Endothelial cell of umbilical vein (primary cell): Measurements from ENCODE around the gene MRPL50. TPM values are rescaled to one million over a fixed set of nuclear protein-coding genes. Genes with fewer than 3 reads are reported as not detected.

Experiments
- BruUV-seq: library from RNA; stranded (reverse); fragments of 400-500 nt; replicated peaks from 2 replicates; lab custom pipeline; 2021; lab: Mats Ljungman, UMichigan
- CTCF ChIA-PET: fragments of 300-600, 350-600 bp; sonication (Branson Sonifier 250); formaldehyde crosslinking; loops from one replicate; lab custom pipeline; 2021; ENCODE audit warnings: antibody characterized with exemption, inconsistent platforms; lab: Charles Lee
- POLR2A ChIA-PET: fragments of 300-600, 350-600 bp; sonication (Branson Sonifier 250); formaldehyde crosslinking; loops from one replicate; lab custom pipeline; 2021; ENCODE audit warnings: antibody characterized with exemption, inconsistent platforms; lab: Charles Lee
- DNase-seq: peaks from one replicate; pipeline ENCODE4 v3.0.0-alpha.2; 2011; ENCODE audit warnings: low read depth, low spot score
- FAIRE-seq: peaks from 2 replicates; lab custom pipeline; 2011; peaks lifted over from hg19 to GRCh38; lab: Jason Lieb, UNC
- H2AFZ ChIP-seq: 2 replicates; pipeline ENCODE4 v1.6.0; 2012; ENCODE audit warnings: low read depth, low read length, control low read depth, inconsistent platforms
- H3K27ac ChIP-seq: 2 replicates; pipeline ENCODE4 v1.5.1; 2011; ENCODE audit warnings: low read depth, mild to moderate bottlenecking, control low read depth, low read length, moderate library complexity; ENCODE audit not compliant: insufficient read depth
- H3K27me3 ChIP-seq, 2 experiments: 2 replicates each; pipeline versions ENCODE4 v1.6.0 to v1.6.1; 2011; ENCODE audit warnings: low read length in 2 of 2, mixed read lengths in 1 of 2; ENCODE audit not compliant: control insufficient read depth in 2 of 2, insufficient read depth in 2 of 2
- H3K36me3 ChIP-seq, 2 experiments: 2 replicates in 1 of 2; 3 replicates in 1 of 2; pipeline ENCODE4 v1.5.1; 2011; ENCODE audit warnings: low read length in 2 of 2, mild to moderate bottlenecking in 1 of 2, moderate library complexity in 1 of 2; ENCODE audit not compliant: control insufficient read depth in 2 of 2, insufficient read depth in 2 of 2; ENCODE audit errors: extremely low read depth in 1 of 2
- H3K4me1 ChIP-seq: 3 replicates; pipeline ENCODE4 v1.5.1; 2011; ENCODE audit warnings: mild to moderate bottlenecking, low read length; ENCODE audit not compliant: control insufficient read depth, insufficient read depth; ENCODE audit errors: extremely low read depth
- H3K4me2 ChIP-seq: 2 replicates; pipeline ENCODE4 v1.6.1; 2011; ENCODE audit warnings: low read length, control low read depth, mixed read lengths; ENCODE audit not compliant: insufficient read depth
- H3K4me3 ChIP-seq, 3 experiments: fragments of 200-600 bp in 1 of 3; sonication (generic), shearing (Covaris generic) in 1 of 3; replicated peaks in 1 of 3; 2 replicates each; pipeline ENCODE4 v1.5.1; 2011 to 2016; ENCODE audit warnings: control low read depth in 3 of 3, low read length in 3 of 3, mild to moderate bottlenecking in 2 of 3, inconsistent platforms in 1 of 3, low read depth in 1 of 3, moderate library complexity in 1 of 3; ENCODE audit not compliant: insufficient read depth in 1 of 3
- H3K79me2 ChIP-seq: 2 replicates; pipeline ENCODE4 v1.6.0; 2012; ENCODE audit warnings: low read length, inconsistent platforms; ENCODE audit not compliant: control insufficient read depth, insufficient read depth
- H3K9ac ChIP-seq: replicated peaks from 2 replicates; pipeline ENCODE3; 2011; ENCODE audit warnings: low read length, control low read depth; ENCODE audit not compliant: insufficient read depth; ENCODE audit errors: extremely low read depth
- H3K9me1 ChIP-seq: replicated peaks from 3 replicates; pipeline ENCODE4 v1.6.0; 2011; ENCODE audit warnings: mild to moderate bottlenecking, low read length; ENCODE audit not compliant: control insufficient read depth, insufficient read depth; ENCODE audit errors: extremely low read depth
- H3K9me3 ChIP-seq: replicated peaks from 2 replicates; pipeline ENCODE4 v1.5.1; 2012; ENCODE audit warnings: low read length, inconsistent platforms; ENCODE audit not compliant: control insufficient read depth, insufficient read depth
- H4K20me1 ChIP-seq: replicated peaks from 2 replicates; pipeline ENCODE3; 2011; ENCODE audit warnings: mild to moderate bottlenecking, low read length; ENCODE audit not compliant: control insufficient read depth, insufficient read depth; ENCODE audit errors: extremely low read depth
- CTCF ChIP-seq, 2 donors: IDR thresholded peaks; 1 replicate in 1 of 2; 2 replicates in 1 of 2; pipeline ENCODE4 v1.5.1; 2011; ENCODE audit warnings: low read length in 2 of 2, mild to moderate bottlenecking in 2 of 2, moderate library complexity in 2 of 2, control low read depth in 1 of 2, inconsistent platforms in 1 of 2, low read depth in 1 of 2; ENCODE audit not compliant: insufficient read depth in 1 of 2; ENCODE audit errors: extremely low read depth in 1 of 2
- EZH2 ChIP-seq: IDR thresholded peaks from 2 replicates; pipeline ENCODE4 v1.6.1; 2012; ENCODE audit warnings: borderline replicate concordance, low read depth, mild to moderate bottlenecking, moderate library complexity, low read length, inconsistent platforms; ENCODE audit not compliant: severe bottlenecking
- FOS ChIP-seq: IDR thresholded peaks from 2 replicates; pipeline ENCODE4 v1.6.1; 2011; ENCODE audit warnings: mild to moderate bottlenecking, low read length, moderate library complexity, borderline replicate concordance; ENCODE audit not compliant: insufficient read depth
- GATA2 ChIP-seq: IDR thresholded peaks from 2 replicates; pipeline ENCODE4 v1.7.0; 2011; ENCODE audit warnings: low read depth, mild to moderate bottlenecking, moderate library complexity, mixed read lengths, low read length; ENCODE audit not compliant: insufficient read length, insufficient read depth
- JUN ChIP-seq: IDR thresholded peaks from 2 replicates; pipeline ENCODE4 v1.6.1; 2011; ENCODE audit warnings: borderline replicate concordance, low read depth; ENCODE audit not compliant: insufficient read length, insufficient read depth
- MAX ChIP-seq: IDR thresholded peaks from 2 replicates; pipeline ENCODE4 v1.6.1; 2011; ENCODE audit not compliant: insufficient read depth, insufficient read length
- MYC ChIP-seq: IDR thresholded peaks from one replicate; pipeline ENCODE4 v1.6.1; 2011; ENCODE audit warnings: mild to moderate bottlenecking, low read depth, low read length
- POLR2A ChIP-seq: IDR thresholded peaks from 2 replicates; pipeline ENCODE4 v1.6.1; 2012; ENCODE audit warnings: low read depth, mild to moderate bottlenecking, control low read depth, low read length
- POLR2AphosphoS5 ChIP-seq: IDR thresholded peaks from 2 replicates; pipeline ENCODE4 v1.6.1; 2012; ENCODE audit warnings: low read depth, mild to moderate bottlenecking, control low read depth, low read length, moderate library complexity; ENCODE audit not compliant: insufficient read depth
- dilution Hi-C: fragments of 300-500 bp; cut with MboI; formaldehyde crosslinking; loops from one replicate; pipeline ENCODE4 v1.15.0; 2019; ENCODE audit warnings: low sequenced_read_pairs; ENCODE audit not compliant: extremely low pct_ligation_motif_present
- intact Hi-C: fragments of 100-400 bp; cut with micrococcal nuclease; formaldehyde crosslinking; loops from one replicate; pipeline ENCODE4 v1.10.0; 2022
- polyA plus RNA-seq, 4 experiments: library from polyadenylated mRNA; depleted of rRNA in 3 of 4; stranded (reverse) in 3 of 4; unstranded in 1 of 4; fragments of >200 nt; gene quantifications; 2 replicates each; pipeline versions ENCODE4 v1.2.1 to v1.2.3, GENCODE V29; 2011 to 2012; ENCODE audit warnings: missing spikeins in 1 of 4
- total RNA-seq: library from RNA; stranded (reverse); gene quantifications from 2 replicates; pipeline ENCODE4 v1.2.3, GENCODE V29; 2021

Gene MRPL50
- total and polyA plus RNA-seq, 2 donors (not counting 3 experiments of a cell fraction or from before 2014, with no cell fraction given), result 5.7 to 9.7 TPM

- Histone ChIP-seq H3K9ac (no peak overlapping the region), H4K20me1 (no peaks in the 10 kb centered on the region), H3K27ac (no peak overlapping the region), H3K79me2 (no peaks in the 10 kb centered on the region), H2AFZ (no peak overlapping the region), H3K4me2 (no peak overlapping the region), H3K9me3 (no peaks in the 10 kb centered on the region), H3K27me3 (no peaks in the 10 kb centered on the region), H3K4me3 (no peak overlapping the region), H3K36me3 (no peaks in the 10 kb centered on the region), H3K4me1 (no peaks in the 10 kb centered on the region), H3K9me1 (no peaks in the 10 kb centered on the region)
- TF ChIP-seq GATA2, result no peak
- TF ChIP-seq JUN, result no peak
- TF ChIP-seq POLR2AphosphoS5, result no peak
- TF ChIP-seq CTCF (IDR thresholded peaks at IDR 0.05; ENCODE audit: extremely low read depth in 1 of 2, insufficient read depth in 1 of 2, low read depth in 1 of 2, low read length in 2 of 2), result no peak
- TF ChIP-seq FOS, result no peak
- TF ChIP-seq POLR2A, result no peak
- no peak for TF ChIP-seq EZH2
- no peak for TF ChIP-seq MYC
- no peak for TF ChIP-seq MAX
- FAIRE-seq (no peak), DNase-seq (no peak)
- intact Hi-C loops, result no loop called here
- CTCF ChIA-PET, result no interaction called here
- dilution Hi-C loops, result no loop called here
- POLR2A ChIA-PET, result no interaction called here
- BruUV-seq, result no TSS peak
Measured at GRCh38 chr9:101354143-101354764, 44.2 kb downstream of the MRPL50 start.
